ENCODE data around the gene MECP2.

- TF ChIP-seq CTCF (conservative IDR thresholded peaks at IDR 0.05; ENCODE audit: low read depth, low read length) (no peak), EZH2 (IDR thresholded peaks at IDR 0.05; ENCODE audit: borderline replicate concordance, low read depth, low read length, poor library complexity, severe bottlenecking) (no peak)
Measured at GRCh38 chrX:154056770-154057241, 40.7 kb downstream of the MECP2 start.
